Activated T-helper 1 cell treated with anti-CD3 and anti-CD28 coated beads, Interleukin-12 subunit alpha, Interleukin-12 subunit beta, Interleukin-2, Interleukin-4 antibody, amounts not matched to agents 30 ng/mL and 10 ng/mL and 1 ng/mL, durations not matched to agents 14 hours and 24 hours and 36 hours (primary cell): ENCODE data around the gene SLC35D1. TPM values are rescaled to one million over a fixed set of nuclear protein-coding genes. Genes with fewer than 3 reads are reported as not detected.
A peak's percentile ranks its signal among the peaks of the same experiment; 100 is the strongest.
"Not testable (repeated sequence)": the region's sequence is repeated elsewhere in the genome, so short reads cannot be mapped to it uniquely, and the experiment has no call there.

ENCODE experiments used
- DNase-seq: peaks from one replicate; pipeline ENCODE4 v3.0.0; 2021; ENCODE audit warnings: low spot score
- H3K27ac Mint-ChIP-seq: one replicate; pipeline ENCODE4 v1.8.0; 2021; ENCODE audit warnings: mild to moderate bottlenecking, mixed read lengths
- H3K27me3 Mint-ChIP-seq: one replicate; pipeline ENCODE4 v1.8.0; 2022; ENCODE audit warnings: mild to moderate bottlenecking, moderate library complexity, mixed read lengths; ENCODE audit not compliant: insufficient read depth
- H3K36me3 Mint-ChIP-seq: one replicate; pipeline ENCODE4 v1.8.0; 2021; ENCODE audit warnings: low read depth, mixed read lengths
- H3K4me1 Mint-ChIP-seq: one replicate; pipeline ENCODE4 v1.8.0; 2021; ENCODE audit warnings: low read depth, mixed read lengths
- H3K4me3 Mint-ChIP-seq: one replicate; pipeline ENCODE4 v1.8.0; 2021; ENCODE audit warnings: mild to moderate bottlenecking, moderate library complexity, mixed read lengths
- H3K9me3 Mint-ChIP-seq: one replicate; pipeline ENCODE4 v1.8.0; 2021; ENCODE audit warnings: mixed read lengths
- intact Hi-C: fragments of 100-400 bp; cut with micrococcal nuclease; formaldehyde crosslinking; loops from one replicate; pipeline ENCODE4 v1.15.1; 2024
- total RNA-seq: library from RNA; stranded (reverse); gene quantifications from 2 replicates; pipeline ENCODE4 v1.2.3, GENCODE V29; 2022

The SLC35D1 gene
- total RNA-seq, 1 donor from 2014 or later = 20.5 TPM

GRCh38 chr1:66966188-66966873 lies 87.6 kb downstream of the SLC35D1 start:
- H3K9me3 Mint-ChIP-seq = peaks cover 12% of the 10 kb centered on the region
- intact Hi-C loops = loop anchor here (2.0 kb wide), 1 partner anchor 14 kb away; no protein-coding TSS in a partner anchor
- not testable (repeated sequence) for H3K27me3 Mint-ChIP-seq, H3K27ac Mint-ChIP-seq, DNase-seq, H3K4me3 Mint-ChIP-seq
- H3K4me1 Mint-ChIP-seq = peaks cover 34% of the 10 kb centered on the region
- peaks cover 58% of the 10 kb centered on the region for H3K36me3 Mint-ChIP-seq

- intact Hi-C loops = no loop called here
- DNase-seq = no peak
- H3K9me3 Mint-ChIP-seq = no peaks in the 10 kb centered on the region
Observed at GRCh38 chr1:66957938-66958337, 96.0 kb downstream of the SLC35D1 start.

DNA sequence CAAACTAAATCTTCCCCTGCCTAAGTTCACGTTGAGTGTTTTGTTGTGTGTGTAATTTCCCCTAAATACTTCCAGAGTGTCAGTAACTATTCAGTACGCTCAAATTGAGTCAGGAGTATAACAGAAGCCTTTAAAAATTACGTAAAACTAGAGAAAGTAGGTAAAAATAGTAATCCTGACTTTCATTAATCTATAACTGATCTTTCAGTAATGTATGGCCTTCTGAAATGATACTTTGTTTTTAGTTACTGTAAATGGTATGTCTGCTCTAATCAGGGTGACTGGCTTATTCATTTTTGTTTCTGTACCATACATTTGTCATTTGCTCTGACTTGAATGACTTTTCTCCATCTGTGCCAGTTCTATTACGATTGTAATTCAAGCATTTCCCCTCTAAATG lies 99.7 kb downstream of the SLC35D1 start:
- intact Hi-C loops = no loop called here
- Mint-ChIP-seq H3K36me3 (peaks cover 51% of the 10 kb centered on the region), H3K27ac (peak overlapping the region; percentile 65), H3K27me3 (no peaks in the 10 kb centered on the region), H3K4me3 (no peak overlapping the region), H3K4me1 (peaks cover 50% of the 10 kb centered on the region), H3K9me3 (no peaks in the 10 kb centered on the region)
- DNase-seq = no peak

More at GRCh38 chr1:66957938-66958337, 96.0 kb downstream of the SLC35D1 start:
- Mint-ChIP-seq H3K27ac (no peak overlapping the region), H3K36me3 (peaks cover 55% of the 10 kb centered on the region), H3K27me3 (no peaks in the 10 kb centered on the region), H3K4me3 (no peak overlapping the region), H3K4me1 (peaks cover 51% of the 10 kb centered on the region)

- DNase-seq = no peak
- no peaks in the 10 kb centered on the region for H3K9me3 Mint-ChIP-seq
- H3K27me3 Mint-ChIP-seq = no peaks in the 10 kb centered on the region
- H3K4me1 Mint-ChIP-seq = peaks cover 43% of the 10 kb centered on the region
- H3K4me3 Mint-ChIP-seq = no peak overlapping the region
- peaks cover 60% of the 10 kb centered on the region for H3K36me3 Mint-ChIP-seq
- no peak overlapping the region for H3K27ac Mint-ChIP-seq
- intact Hi-C loops = no loop called here
Observed at GRCh38 chr1:66951513-66951912, 102.4 kb downstream of the SLC35D1 start.

Other genes starting within 250 kb of the SLC35D1 start
- 1.2 and 3.2 TPM in 2 replicates for gene DNAI4, start 129.3 kb downstream of the SLC35D1 start, total RNA-seq
- 53.2 and 57.4 TPM in 2 replicates for gene MIER1, start 129.2 kb downstream of the SLC35D1 start, total RNA-seq
- not detected in 2 replicates for gene C1orf141, start 80.8 kb upstream of the SLC35D1 start, total RNA-seq
- gene IL23R, start 112.3 kb upstream of the SLC35D1 start, total RNA-seq = 13.3 and 14.1 TPM in 2 replicates